ENCODE data around the gene PPP4R3B.

- TF ChIP-seq CTCF (IDR thresholded peaks at IDR 0.05) (no peak), POLR2A (IDR thresholded peaks at IDR 0.05) (no peak)
Measured at GRCh38 chr2:55585451-55586080, 31.9 kb downstream of the PPP4R3B start.
